Smooth muscle cell (in vitro differentiated cells): ENCODE results near the gene COL23A1. TPM values are rescaled to one million over a fixed set of nuclear protein-coding genes. Genes with fewer than 3 reads are reported as not detected.
A peak's percentile ranks its signal among the peaks of the same experiment; 100 is the strongest.

Experiments
- DNase-seq: peaks from one replicate; lab custom pipeline; 2025; ENCODE audit not compliant: unreplicated experiment; lab: John Stamatoyannopoulos, UW
- H2AFZ ChIP-seq: fragments of 200-600 bp; sonication (generic); 2 replicates; pipeline ENCODE4 v1.6.0; 2016; ENCODE audit warnings: antibody characterized with exemption, low read depth, mild to moderate bottlenecking
- H3F3A ChIP-seq: fragments of 200-600 bp; sonication (generic); 2 replicates; pipeline ENCODE4 v1.6.0; 2017; ENCODE audit warnings: antibody characterized with exemption, low read depth
- H3K27ac ChIP-seq: fragments of 200-600 bp; sonication (generic); 2 replicates; pipeline ENCODE4 v1.5.1; 2016; ENCODE audit warnings: low read depth, mild to moderate bottlenecking
- H3K27me3 ChIP-seq: fragments of 200-600 bp; sonication (generic); 2 replicates; pipeline ENCODE4 v1.6.1; 2016; ENCODE audit warnings: low read depth, mild to moderate bottlenecking
- H3K36me3 ChIP-seq: fragments of 200-600 bp; sonication (generic); 2 replicates; pipeline ENCODE4 v1.5.1; 2016; ENCODE audit warnings: low read depth
- H3K4me1 ChIP-seq: fragments of 200-600 bp; sonication (generic); 2 replicates; pipeline ENCODE4 v1.5.1; 2016; ENCODE audit warnings: low read depth
- H3K4me2 ChIP-seq: fragments of 200-600 bp; sonication (generic); 2 replicates; pipeline ENCODE4 v1.6.0; 2016; ENCODE audit warnings: mild to moderate bottlenecking
- H3K4me3 ChIP-seq: fragments of 200-600 bp; sonication (generic); 2 replicates; pipeline ENCODE4 v1.5.1; 2016; ENCODE audit warnings: mild to moderate bottlenecking
- H3K79me2 ChIP-seq: fragments of 200-600 bp; sonication (generic); 2 replicates; pipeline ENCODE4 v1.6.0; 2016; ENCODE audit warnings: low read depth, mild to moderate bottlenecking
- H3K9ac ChIP-seq: fragments of 200-600 bp; sonication (generic); 2 replicates; pipeline ENCODE4 v1.6.0; 2016; ENCODE audit warnings: low read depth
- H3K9me3 ChIP-seq: fragments of 200-600 bp; sonication (generic); replicated peaks from 2 replicates; pipeline ENCODE4 v1.5.1; 2016; ENCODE audit warnings: low read depth
- H4K20me1 ChIP-seq: fragments of 200-600 bp; sonication (generic); 2 replicates; pipeline ENCODE4 v1.6.0; 2016; ENCODE audit warnings: low read depth
- WGBS: methylation state at CpG from one replicate; pipeline ENCODE4 v1.1.7; 2016; ENCODE audit warnings: low lambda C conversion rate; 5-methylcytosine and 5-hydroxymethylcytosine counted together
- polyA plus RNA-seq: library from polyadenylated mRNA; unstranded; fragments of >200 nt; fragmentation: Nextera tagmentation; extraction: Ambion mirVana; gene quantifications from 2 replicates; pipeline ENCODE4 v1.2.1, GENCODE V29; 2016
- total RNA-seq: library from RNA; depleted of rRNA; stranded (reverse); fragments of >200 nt; gene quantifications from 2 replicates; pipeline ENCODE4 v1.2.3, GENCODE V29; 2014
- TF ChIP-seq, protein P1 (sequence below): fragments of 200-600 bp; sonication (generic); IDR thresholded peaks from 2 replicates; pipeline ENCODE4 v1.5.1; 2017; ENCODE audit warnings: borderline replicate concordance, mild to moderate bottlenecking, antibody characterized with exemption; ENCODE audit not compliant: insufficient read depth, poor library complexity, severe bottlenecking

The COL23A1 gene
- total and polyA plus RNA-seq, 2 experiments from 2014 or later, result 5.3 to 27.4 TPM

DNA sequence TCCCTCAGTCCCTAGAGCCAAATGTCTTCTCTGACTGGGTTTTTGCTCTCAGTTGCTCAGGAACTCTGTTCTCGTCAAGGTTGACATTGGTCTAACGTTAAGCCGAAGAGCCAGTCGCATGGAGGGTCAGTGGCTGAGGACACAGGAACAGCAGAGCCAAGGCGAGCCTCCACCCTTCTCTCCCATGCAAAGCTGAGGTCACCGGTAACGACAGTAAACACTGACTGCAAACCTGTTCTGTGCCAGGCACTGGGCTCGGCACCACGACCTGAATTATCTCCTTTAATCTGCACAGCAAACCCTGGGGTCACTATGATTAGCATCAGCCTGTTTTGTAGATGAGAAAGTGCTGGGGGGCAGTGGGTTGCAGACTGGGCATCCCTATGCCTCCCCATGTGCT lies 171.0 kb downstream of the COL23A1 start:
- WGBS, result 79% methylated on average over 9 of the region's 9 CpGs
- H3K79me2 ChIP-seq, result no peaks in the 10 kb centered on the region

DNA sequence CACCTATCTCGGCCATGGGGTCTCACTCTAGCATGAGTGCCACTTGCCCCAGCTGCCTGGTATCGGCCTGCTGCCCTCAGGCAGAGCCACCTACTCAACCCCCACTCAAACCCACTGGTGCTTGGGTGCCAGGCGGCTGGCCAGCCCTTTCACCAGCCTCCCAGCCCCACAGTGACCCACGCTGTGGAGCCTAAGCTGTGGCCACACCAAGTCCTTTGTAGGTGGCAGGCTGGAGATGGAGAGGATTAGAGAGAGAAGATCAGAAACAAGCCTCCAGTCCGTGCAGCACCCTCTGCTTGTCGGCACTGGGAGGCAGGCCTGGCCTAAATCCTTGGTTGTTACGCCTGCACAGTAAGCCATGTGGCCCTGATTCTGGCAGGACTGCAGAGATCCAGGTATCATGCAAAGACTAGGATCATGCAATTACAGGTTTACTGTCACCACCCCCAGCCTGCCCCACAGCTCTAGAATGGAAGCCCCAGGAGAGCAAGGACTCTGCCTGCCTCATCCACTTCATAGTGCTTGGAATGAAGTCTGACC lies 171.7 kb downstream of the COL23A1 start:
- Histone ChIP-seq H3K79me2 (no peaks in the 10 kb centered on the region), H3K4me1 (peaks cover 20% of the 10 kb centered on the region), H3K27me3 (no peaks in the 10 kb centered on the region), H4K20me1 (no peaks in the 10 kb centered on the region), H3K9ac (no peak overlapping the region), H2AFZ (no peak overlapping the region), H3K4me2 (no peak overlapping the region), H3F3A (no peaks in the 10 kb centered on the region), H3K36me3 (no peaks in the 10 kb centered on the region), H3K4me3 (no peak overlapping the region), H3K27ac (no peak overlapping the region), H3K9me3 (no peaks in the 10 kb centered on the region)
- no peak for DNase-seq
- WGBS, result 79% methylated on average over 7 of the region's 7 CpGs
- TF ChIP-seq, protein P1, sequence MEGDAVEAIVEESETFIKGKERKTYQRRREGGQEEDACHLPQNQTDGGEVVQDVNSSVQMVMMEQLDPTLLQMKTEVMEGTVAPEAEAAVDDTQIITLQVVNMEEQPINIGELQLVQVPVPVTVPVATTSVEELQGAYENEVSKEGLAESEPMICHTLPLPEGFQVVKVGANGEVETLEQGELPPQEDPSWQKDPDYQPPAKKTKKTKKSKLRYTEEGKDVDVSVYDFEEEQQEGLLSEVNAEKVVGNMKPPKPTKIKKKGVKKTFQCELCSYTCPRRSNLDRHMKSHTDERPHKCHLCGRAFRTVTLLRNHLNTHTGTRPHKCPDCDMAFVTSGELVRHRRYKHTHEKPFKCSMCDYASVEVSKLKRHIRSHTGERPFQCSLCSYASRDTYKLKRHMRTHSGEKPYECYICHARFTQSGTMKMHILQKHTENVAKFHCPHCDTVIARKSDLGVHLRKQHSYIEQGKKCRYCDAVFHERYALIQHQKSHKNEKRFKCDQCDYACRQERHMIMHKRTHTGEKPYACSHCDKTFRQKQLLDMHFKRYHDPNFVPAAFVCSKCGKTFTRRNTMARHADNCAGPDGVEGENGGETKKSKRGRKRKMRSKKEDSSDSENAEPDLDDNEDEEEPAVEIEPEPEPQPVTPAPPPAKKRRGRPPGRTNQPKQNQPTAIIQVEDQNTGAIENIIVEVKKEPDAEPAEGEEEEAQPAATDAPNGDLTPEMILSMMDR, result no peak

More for the DNA sequence above, 171.0 kb downstream of the COL23A1 start:
- Histone ChIP-seq H2AFZ (no peak overlapping the region), H3K9ac (no peak overlapping the region), H4K20me1 (no peaks in the 10 kb centered on the region), H3K4me3 (no peak overlapping the region), H3K4me1 (peaks cover 20% of the 10 kb centered on the region), H3K36me3 (no peaks in the 10 kb centered on the region), H3F3A (no peaks in the 10 kb centered on the region), H3K27ac (no peak overlapping the region), H3K9me3 (no peaks in the 10 kb centered on the region), H3K27me3 (no peaks in the 10 kb centered on the region), H3K4me2 (peak overlapping the region; percentile 50)
- no peak for DNase-seq
- TF ChIP-seq, protein P1, result no peak

DNA sequence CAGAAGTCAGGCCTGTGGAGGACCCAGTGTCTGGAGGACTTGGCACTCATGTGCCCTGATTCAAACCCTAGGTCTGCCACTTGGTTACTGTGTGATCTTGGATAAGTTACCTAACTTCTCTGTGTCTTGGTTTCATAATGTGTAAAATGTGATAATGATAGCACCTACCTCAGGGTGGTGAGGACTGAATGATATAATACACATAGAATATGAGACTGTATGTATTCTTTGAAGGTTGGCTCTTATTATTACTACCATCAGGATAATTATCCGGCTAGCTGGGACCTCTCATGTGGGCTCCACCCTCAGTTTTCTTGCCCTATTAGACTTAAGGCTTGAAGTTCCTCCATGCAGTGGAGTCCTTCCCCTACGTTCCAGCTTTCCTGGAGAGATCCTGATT lies 172.2 kb downstream of the COL23A1 start:
- WGBS, result 88% methylated on average over 2 of the region's 2 CpGs
- TF ChIP-seq, protein P1, result no peak

DNA sequence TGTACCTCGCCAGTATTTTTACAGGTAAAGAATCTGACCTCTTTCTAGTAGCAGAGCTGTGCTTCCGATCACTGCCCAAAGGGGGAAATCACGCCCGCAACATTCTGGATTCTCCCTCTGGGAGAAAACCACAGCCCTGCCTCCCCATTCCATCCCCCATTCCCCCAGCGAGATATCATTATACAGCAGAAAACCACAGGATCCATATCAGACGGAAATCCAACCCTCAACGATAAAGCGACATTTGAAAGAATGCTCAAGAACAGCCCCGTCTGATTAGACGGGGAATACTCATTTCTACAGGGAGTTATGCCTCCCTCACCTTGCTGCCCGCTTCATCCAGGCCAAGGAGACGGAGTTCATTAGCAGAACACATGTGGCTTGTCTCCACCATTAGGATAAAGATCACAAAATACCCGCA lies 172.8 kb downstream of the COL23A1 start:
- H3K4me1 ChIP-seq, result peaks cover 20% of the 10 kb centered on the region
- 40% methylated on average over 13 of the region's 13 CpGs for WGBS
- H3K36me3 ChIP-seq, result no peaks in the 10 kb centered on the region
- H4K20me1 ChIP-seq, result no peaks in the 10 kb centered on the region
- H3K27ac ChIP-seq, result peak overlapping the region; percentile 24
- H3K4me3 ChIP-seq, result no peak overlapping the region
- no peaks in the 10 kb centered on the region for H3K27me3 ChIP-seq
- TF ChIP-seq, protein P1, result no peak
- no peak overlapping the region for H3K9ac ChIP-seq
- H2AFZ ChIP-seq, result no peak overlapping the region
- H3K4me2 ChIP-seq, result peak overlapping the region; percentile 56
- H3K79me2 ChIP-seq, result no peaks in the 10 kb centered on the region
- H3K9me3 ChIP-seq, result no peaks in the 10 kb centered on the region
- no peak for DNase-seq
- no peaks in the 10 kb centered on the region for H3F3A ChIP-seq

More for the DNA sequence above, 172.2 kb downstream of the COL23A1 start:
- H4K20me1 ChIP-seq, result no peaks in the 10 kb centered on the region
- peaks cover 20% of the 10 kb centered on the region for H3K4me1 ChIP-seq
- no peaks in the 10 kb centered on the region for H3F3A ChIP-seq
- H3K27me3 ChIP-seq, result no peaks in the 10 kb centered on the region
- H3K36me3 ChIP-seq, result no peaks in the 10 kb centered on the region
- no peak overlapping the region for H3K9ac ChIP-seq
- DNase-seq, result no peak
- H3K4me3 ChIP-seq, result no peak overlapping the region
- no peaks in the 10 kb centered on the region for H3K79me2 ChIP-seq
- no peaks in the 10 kb centered on the region for H3K9me3 ChIP-seq
- H3K4me2 ChIP-seq, result no peak overlapping the region
- H2AFZ ChIP-seq, result no peak overlapping the region
- no peak overlapping the region for H3K27ac ChIP-seq
